GM19043 (cell line): ENCODE measurements around the gene ANTKMT.
"Not testable (repeated sequence)": the region's sequence is repeated elsewhere in the genome, so short reads cannot be mapped to it uniquely, and the experiment has no call there.

Experiments
- ATAC-seq: cut with Tn5 transposase; IDR thresholded peaks from one replicate; pipeline ENCODE4 v1.9.1; 2021; ENCODE audit warnings: low read depth; ENCODE audit not compliant: unreplicated experiment

The ANTKMT gene

DNA sequence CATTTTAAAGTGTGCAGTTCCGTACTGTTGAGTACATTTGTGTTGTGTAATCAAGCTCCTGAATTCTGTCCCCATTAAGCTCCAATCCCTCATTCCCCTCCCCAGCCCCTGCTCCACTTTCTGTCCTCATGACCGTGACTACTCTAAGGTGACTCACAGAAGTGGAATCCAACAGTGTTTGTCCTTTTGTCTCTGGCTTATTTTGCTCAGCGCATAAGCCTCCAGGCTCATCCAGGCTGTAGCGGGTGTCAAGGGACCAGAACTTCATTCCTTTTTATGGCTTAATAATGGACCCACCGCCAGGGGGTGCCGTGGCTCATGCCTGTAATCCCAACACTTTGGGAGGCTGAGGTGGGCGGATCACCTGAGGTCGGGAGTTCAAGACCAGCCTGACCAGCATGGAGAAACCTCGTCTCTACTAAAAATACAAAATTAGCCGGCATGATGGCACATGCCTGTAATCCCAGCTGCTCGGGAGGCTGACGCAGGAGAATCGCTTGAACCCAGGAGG, 8.2 kb upstream of the ANTKMT start:
- not testable (repeated sequence) for ATAC-seq

DNA sequence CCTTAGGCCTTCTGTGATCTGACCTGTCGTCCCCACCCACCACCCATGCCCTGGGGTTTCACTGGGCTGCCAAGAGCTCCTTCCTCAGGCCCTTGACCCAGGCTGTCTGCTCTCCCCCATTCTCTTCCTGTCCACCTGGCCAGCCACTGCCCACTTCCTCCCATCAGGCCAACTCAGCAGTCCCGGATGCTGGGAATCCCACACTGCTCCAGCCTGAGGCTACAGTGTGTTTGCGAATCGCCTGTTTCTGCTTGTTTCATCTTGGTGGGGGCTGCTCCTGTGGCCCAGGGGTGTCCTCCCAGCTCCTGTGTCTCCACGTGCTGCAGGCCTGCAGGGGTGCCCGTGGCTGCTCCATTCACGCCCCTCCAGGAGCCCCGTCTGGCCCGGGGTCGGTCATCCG, 6.9 kb upstream of the ANTKMT start:
- no peak for ATAC-seq

DNA sequence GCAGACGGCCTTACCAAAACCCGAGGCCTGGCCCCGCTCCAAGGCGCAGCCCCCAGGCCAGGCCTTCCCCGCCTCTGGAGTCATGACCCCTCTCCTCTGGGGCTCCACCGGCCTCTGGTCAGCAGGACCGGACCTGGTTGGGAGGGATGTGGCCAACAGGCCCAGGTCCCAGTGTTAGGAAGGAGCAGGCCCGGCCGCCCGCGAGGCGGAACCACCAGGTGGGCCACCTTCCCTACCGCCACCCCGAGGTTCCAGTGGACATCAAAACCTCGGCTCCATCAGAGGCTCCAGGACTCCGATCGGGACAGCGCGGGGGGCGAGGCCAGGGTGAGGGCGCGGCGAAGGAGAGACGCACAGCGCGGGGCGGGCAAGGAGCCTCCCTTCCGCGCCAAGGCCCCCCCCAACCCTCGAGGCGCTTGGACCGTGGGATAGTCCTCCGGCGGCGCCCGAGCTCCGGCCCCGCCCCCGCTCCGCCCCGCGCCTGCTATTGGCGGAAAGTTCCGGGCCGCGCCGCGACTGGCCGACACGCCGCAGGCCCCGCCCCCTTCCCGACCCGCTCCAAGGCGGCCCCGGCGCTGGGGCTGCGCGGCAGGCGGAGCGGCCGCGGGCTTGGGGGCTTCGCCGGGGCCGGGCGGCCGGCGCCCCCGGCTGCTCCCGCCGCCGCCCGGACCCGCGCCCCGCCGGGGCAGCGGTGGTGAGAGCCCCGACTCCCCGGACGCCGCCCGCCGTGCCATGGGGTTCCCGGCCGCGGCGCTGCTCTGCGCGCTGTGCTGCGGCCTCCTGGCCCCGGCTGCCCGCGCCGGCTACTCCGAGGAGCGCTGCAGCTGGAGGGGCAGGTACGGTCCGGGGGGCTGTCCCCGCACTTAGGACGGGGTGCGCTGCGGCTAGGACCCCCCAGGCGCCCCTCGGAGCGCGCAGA, 6.1 kb upstream of the ANTKMT start, which contains the start of gene METRN:
TSS of gene METRN (plus strand) at position 561 of the 919 bp plus-strand sequence. CDS start at position 733, 172 bp downstream.
- ATAC-seq, result peak; percentile 60

DNA sequence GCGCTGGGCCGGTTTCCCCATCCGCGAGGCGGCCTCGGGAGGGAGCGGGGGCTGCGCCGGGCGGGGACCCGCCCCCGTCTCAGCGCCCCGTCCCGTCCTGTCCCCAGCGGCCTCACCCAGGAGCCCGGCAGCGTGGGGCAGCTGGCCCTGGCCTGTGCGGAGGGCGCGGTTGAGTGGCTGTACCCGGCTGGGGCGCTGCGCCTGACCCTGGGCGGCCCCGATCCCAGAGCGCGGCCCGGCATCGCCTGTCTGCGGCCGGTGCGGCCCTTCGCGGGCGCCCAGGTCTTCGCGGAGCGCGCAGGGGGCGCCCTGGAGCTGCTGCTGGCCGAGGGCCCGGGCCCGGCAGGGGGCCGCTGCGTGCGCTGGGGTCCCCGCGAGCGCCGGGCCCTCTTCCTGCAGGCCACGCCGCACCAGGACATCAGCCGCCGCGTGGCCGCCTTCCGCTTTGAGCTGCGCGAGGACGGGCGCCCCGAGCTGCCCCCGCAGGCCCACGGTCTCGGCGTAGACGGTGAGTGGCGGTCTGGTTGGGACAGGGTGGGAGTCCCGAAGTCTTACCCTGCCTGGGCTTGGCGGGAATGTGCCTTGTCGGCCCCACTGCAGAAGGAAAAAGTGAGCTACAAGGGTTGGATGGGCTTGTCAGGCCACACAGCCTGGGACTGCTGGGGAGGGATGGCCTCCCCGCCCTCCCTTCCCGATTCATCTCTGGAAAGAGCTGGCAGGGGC, 5.3 kb upstream of the ANTKMT start:
- ATAC-seq, result no peak

DNA sequence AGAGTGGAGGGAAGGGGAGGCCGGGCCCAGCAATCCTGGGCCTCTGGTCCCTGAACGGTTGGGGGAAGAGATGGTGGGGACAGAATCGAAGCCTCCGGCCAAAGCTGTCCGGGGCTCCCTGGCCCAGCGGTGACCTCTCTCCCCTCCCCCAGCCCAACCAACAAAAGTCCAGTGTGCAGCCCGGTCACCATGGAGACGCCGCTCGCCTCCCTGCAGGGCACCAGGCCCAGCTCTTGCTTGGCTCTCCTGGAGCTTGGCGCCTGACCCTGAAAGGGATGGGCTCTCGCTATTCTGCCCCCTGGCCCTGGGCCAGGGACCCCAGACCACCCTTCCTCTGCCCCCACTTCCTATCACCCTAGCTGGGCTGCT, 4.8 kb upstream of the ANTKMT start:
- no peak for ATAC-seq

DNA sequence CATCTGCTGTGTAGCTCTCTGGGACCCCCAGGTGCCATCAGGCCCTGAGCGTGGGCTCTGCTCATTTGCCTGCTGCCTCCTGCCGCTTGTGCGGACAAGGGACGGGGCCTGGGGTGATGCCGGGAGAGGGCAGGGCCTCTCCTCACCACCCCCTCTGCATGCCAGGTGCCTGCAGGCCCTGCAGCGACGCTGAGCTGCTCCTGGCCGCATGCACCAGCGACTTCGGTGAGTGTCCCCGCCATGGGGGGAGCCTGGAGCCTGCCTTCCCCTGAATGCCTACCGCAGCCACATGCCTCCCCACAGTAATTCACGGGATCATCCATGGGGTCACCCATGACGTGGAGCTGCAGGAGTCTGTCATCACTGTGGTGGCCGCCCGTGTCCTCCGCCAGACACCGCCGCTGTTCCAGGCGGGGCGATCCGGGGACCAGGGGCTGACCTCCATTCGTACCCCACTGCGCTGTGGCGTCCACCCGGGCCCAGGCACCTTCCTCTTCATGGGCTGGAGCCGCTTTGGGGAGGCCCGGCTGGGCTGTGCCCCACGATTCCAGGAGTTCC, 4.1 kb upstream of the ANTKMT start:
- ATAC-seq, result no peak

DNA sequence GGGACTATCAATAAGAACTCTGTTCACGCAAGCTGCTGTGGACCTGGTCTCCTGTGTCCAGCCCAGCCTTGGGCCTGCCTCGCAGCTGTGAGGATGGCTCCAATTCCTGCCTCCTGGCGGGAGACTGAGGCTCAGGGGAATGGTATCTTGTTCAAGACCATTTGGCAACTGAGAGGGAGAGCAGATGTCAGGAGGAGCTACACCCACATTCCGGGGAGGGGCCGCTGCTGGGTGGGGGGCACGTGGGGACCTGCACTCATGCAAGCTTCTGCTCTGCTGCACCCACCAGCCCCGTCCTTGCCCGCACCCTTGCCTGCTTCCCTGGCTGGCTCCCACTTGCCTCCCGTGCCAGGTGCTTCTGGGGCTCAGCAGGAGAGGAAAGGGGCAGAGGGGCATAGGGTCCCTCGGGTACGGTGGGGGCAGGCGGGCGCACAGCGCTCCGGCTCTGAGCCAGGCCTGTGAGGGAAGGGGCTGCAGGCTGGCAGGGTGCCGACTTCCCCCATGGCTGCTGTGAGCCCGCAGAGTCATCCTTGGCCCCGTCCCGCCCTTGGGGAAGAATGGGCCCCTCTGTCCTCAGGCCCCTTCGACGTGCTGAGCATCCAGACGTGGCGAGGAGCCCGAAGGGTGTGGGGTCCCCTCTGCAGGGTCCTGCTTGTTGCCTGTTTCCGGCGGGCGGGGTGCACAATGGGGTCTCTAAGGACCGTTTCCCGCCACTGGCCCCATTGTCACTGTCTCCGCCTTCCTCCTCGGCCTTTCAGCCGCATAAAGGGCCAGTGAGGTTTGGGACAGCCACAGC, 3.3 kb upstream of the ANTKMT start:
- ATAC-seq, result no peak

DNA sequence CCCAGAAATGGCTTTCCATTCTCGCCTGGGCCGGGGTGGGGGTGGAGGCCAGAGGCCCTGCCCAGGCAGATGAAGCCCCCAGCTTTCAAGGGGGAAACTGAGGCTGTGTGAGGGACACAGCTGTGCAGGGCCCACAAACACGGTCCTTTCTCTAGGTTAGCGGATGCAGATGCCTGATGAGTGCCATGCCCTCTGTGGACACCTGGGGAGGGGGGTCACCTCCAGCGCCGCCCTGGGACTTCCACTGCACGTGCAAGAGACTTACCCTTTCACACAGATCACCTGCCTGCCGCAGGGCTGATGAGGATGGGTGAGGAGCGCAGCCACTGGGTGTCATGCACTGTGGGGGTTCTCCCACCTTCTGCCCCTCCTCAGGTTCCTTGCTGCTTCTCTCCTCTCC, 2.6 kb upstream of the ANTKMT start:
- no peak for ATAC-seq

DNA sequence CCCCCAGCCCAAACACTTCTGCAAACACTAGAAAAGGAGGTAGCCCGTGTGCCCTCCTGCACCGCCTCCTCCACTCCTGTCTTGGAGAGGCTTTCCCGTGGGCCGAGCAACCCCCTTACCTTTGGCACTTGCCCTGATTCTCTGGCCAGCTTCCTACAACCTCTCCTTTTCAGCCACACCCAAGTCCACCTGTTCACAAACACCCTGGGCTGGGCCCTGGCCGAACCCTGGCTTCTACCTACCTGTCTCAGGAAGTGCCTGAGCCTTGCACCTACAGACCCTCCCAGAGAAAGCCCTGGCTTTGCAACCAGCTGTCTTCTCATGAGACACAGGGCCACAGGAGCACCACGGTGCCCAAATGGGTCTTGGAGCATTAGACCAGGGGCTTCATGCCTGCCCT, 2.0 kb upstream of the ANTKMT start:
- no peak for ATAC-seq

DNA sequence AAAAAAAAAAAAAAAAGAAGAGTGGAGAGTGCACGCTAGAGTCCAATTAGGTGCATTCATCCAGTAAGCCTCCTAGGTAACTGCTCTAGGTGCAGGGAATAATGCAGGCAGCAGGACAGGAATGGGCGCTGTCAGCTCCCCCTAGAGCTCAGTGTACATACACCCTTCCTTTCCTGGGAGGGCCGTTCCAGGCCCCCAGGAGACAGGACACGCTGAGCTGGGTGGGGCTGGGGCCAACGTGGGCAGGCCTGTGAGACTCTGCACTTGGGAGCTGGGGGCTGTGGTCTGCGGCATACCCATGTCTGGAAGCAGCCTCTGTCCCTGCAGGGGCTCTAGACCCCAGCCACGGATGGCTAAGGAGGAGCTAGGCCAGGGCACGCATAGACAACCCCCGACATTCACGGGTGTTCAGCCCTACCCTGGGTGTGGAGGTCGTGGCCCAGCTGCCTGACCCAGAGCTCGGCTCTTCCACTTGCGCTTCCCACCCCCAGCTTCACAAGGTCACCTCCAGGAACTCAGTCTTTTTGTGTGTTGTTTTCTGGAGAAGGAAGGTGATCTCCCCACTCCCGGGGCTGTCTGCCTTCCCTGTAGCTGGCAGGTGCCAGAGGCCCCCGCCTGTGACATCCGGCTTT, 1.0 kb upstream of the ANTKMT start:
- no peak for ATAC-seq

DNA sequence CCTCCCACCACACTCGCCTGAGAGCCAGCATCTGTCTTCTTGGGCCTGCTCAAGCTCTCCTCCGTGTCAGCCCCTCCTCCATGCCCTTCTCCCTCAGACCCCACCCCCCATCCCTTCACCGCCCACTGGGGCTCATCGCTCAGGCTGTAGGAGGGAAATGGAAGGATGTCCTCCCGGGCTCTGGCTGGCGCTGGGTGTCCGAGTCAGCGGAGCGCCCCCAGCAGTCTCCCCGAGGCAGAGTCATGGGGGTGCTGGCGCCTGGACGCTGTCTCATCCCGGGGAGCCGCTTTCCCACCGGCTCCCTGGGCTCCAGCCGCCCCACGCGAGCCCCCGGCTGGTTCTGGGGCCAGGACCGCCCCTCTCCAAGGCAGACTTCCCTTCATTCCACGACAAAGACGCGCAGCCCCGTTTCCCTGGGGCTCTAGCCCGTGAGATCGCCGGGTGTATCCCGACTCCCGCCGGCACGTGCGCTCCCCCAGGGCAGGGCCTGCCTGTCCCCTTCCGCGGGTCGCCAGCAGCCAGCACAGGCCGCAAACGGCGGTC, 428 bp upstream of the ANTKMT start:
- ATAC-seq, result no peak

DNA sequence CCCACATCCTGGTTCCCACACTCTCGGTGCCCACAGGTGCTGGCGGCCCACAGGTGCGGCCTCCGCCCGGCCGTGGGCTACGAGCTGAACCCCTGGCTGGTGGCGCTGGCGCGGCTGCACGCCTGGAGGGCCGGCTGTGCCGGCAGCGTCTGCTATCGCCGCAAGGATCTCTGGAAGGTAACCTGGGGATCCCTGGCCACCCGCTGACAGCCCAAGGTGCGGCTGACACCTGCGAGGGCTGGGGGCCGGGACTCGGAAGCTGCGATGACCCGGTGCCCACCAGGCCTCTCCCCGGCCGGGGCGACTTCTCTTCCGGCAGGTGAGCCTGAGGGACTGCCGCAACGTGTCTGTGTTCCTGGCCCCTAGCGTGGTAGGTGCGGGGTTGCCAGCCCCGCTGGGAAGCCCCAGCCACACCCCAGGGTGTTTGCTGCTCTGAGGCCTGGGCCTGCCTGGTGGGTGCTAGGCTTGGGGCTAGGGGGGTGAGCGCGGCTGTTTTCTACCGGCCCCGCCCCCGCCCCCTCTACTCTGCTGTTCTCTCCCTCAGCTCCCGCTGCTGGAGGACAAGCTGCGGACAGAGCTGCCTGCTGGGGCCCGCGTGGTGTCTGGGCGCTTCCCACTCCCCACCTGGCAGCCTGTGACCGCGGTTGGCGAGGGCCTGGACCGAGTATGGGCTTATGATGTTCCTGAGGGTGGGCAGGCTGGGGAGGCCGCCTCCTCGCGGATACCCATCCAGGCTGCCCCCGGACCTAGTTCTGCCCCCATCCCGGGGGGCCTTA, 1.0 kb downstream of the ANTKMT start:
- ATAC-seq, result no peak

DNA sequence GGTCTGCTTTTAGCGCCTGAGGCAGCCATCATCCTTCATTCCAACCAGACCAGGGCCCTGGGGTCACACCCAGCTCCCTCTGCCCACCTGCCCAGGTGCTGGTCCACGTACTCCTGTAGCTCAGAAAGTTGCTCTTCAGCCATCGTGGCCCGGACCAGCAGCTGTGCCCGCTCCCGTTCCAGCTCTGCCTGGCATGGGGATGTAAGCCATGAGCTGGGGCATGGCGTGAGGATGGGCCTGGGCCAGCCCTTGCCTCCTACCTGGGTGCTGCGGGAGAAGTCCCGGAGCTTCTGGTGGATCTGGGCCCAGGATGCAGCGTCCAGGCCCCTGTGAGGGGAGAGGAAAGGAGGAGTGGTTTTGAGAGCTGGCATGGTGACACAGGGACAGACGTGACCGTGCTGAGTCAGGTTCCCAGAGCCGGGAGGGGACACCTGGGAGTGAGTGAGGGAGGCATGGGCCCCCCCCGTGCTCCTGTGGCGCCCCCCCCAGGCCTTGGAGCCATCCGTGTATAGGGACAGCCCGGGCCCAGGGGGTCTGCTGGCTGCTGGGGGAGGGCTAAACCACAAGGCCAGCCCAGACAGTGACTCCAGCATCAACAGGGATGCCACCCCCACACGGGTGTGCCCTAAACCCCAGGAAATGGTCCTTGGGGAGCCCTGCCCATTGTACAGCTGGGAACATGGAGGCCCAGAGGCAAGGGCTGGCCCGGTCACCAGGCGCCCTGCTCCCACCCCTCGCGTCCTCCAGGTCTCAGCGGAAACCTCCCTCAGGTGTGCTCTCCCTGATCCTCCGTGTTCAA, 2.1 kb downstream of the ANTKMT start:
- ATAC-seq, result no peak

DNA sequence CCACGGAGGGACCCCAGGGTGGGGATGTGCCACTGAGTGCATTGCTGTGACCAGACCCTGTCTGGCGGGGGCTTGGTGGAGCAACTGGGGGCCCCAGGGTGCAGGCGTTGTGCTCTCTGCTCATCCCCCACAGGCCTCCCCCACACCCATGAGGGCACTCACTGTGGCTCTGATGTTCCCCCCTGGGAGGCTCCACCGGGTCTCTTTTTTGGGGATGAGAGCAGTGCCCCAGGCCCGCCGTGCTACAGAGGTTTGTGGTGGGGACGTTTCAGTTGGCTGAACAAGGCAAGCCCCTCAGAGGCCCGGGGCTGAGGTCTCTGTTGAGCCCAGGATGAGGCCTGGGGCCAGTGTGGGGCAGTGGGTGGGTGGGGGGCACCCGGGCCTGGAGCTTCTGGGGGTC, 2.7 kb downstream of the ANTKMT start:
- ATAC-seq, result no peak

DNA sequence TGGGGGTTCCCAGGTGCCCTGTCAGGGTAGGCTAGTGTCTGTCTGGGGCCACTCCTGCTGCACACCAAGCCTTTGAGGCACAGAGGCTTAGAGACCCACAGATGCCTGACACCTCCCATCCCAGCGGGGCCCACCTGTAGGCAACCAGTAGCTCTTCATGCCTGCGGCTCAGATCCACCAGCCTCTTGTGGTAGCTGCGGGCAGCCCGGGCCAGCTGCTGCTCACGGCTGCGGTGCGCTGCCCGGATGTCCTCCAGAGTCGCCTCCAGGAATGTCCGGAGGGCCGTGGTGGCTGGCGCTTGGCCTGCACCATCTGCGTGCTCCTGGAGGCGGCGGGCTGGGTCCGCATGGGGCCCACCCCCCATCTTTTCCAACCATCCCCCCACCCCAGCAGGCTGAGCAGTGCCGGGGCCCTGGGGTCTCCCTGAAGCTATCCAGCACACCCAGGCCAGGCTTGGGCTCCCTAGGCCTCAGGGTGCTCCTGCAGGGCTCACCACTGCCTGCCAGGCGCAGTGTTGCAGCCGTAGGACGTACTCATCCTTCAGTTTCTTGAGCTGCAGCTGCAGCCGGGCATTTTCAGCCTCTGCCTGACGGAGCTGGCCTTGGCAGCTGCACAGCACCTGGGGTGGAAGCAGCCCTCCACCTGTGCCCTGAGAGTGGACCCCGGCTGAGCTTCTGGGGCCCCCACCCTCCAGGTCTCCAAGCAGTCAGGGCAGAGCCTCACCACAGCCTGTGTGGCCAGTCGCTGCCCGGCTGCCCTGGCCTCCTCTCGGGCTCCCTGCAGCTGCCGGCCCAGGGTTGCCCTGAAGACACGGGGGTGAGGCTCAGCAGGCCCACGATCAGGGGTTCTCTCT, 3.5 kb downstream of the ANTKMT start:
- no peak for ATAC-seq

DNA sequence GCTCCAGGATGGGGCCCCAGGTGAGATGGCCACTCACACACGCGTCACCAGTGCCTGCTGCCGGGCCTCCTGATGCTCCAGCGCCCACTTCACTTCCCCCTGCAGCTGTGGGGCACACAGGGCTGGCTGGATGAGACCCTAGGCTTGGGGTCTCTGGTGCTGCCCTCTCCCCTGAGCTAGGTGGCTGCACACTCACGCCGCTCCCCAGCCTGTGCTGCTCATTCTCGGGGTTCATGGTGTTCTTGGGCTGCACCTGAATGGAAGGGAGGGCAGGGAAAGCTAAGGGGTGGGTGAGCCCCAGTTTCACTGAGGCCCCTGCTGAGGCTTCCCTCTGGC, 4.1 kb downstream of the ANTKMT start:
- no peak for ATAC-seq

DNA sequence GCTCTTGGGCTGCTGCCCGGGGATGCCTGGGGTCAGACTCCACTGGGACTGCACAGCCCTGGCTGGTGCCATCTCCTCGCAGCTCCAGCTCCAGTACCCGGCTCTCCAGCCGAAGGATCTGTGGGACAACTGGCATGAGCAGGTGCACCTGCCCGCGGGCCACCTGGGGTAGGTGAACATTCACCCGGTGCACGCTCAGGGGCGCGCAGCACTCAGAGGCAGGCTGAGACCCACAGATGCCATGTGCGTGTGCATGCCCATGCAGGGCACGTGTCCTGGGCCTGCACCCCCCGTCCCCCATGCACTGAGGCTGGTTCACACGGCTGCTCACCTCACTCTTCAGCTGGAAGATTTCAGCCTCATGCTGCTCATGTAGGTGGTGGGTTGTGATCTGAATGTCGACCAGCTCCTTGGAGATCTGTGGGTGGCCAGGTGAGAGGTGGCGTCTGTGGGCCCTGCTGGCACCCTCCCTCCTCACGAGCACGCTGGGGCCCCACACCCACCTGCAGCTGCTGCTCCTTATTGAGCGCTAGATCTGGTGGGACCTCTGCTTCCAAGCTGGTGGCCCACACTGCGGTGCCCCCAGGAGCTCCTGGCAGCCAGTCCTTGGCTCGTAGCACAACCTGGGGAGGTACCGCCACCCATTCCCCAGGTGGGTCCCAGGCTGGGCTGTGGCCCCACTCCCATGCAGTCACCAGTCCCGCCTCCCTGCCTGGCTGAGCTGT, 4.7 kb downstream of the ANTKMT start:
- no peak for ATAC-seq
